Measurements from ENCODE around the gene GPI. TPM values are rescaled to one million over a fixed set of nuclear protein-coding genes. Genes with fewer than 3 reads are reported as not detected.

GPI gene
- total and polyA plus RNA-seq, 2 donors (not counting 1 experiment from before 2014, with no cell fraction given), result 112 to 173 TPM

GRCh38 chr19:34408411-34408810, 43.4 kb downstream of the GPI start:
- Histone ChIP-seq H3K36me3 (ENCODE audit: control insufficient read depth, insufficient read depth, low read length) (no peaks in the 10 kb centered on the region), H3K9ac (ENCODE audit: insufficient read depth, low read length) (no peak overlapping the region), H3K4me3 (replicated peaks in 1 of 4; ENCODE audit: control extremely low read depth in 1 of 4, insufficient read depth in 1 of 4, low read depth in 3 of 4, low read length in 4 of 4) (no peak overlapping the region), H3K79me2 (ENCODE audit: control insufficient read depth, insufficient read depth, low read length) (no peaks in the 10 kb centered on the region), H3K27me3 (ENCODE audit: control insufficient read depth, insufficient read depth, low read length) (no peaks in the 10 kb centered on the region), H3K9me3 (ENCODE audit: control insufficient read depth, insufficient read depth, low read depth, low read length) (no peaks in the 10 kb centered on the region), H2AFZ (ENCODE audit: low read length) (no peak overlapping the region), H3K4me1 (ENCODE audit: control insufficient read depth, extremely low read depth, insufficient read depth, low read length) (no peaks in the 10 kb centered on the region), H3K4me2 (ENCODE audit: extremely low read depth, insufficient read depth, low read length) (no peak overlapping the region), H3K27ac (ENCODE audit: insufficient read depth, low read length) (no peak overlapping the region), H4K20me1 (ENCODE audit: control insufficient read depth, extremely low read depth, insufficient read depth, low read length) (no peaks in the 10 kb centered on the region)
- DNase-seq (ENCODE audit: low read depth in 2 of 2), result no peak
- TF ChIP-seq, protein P1, sequence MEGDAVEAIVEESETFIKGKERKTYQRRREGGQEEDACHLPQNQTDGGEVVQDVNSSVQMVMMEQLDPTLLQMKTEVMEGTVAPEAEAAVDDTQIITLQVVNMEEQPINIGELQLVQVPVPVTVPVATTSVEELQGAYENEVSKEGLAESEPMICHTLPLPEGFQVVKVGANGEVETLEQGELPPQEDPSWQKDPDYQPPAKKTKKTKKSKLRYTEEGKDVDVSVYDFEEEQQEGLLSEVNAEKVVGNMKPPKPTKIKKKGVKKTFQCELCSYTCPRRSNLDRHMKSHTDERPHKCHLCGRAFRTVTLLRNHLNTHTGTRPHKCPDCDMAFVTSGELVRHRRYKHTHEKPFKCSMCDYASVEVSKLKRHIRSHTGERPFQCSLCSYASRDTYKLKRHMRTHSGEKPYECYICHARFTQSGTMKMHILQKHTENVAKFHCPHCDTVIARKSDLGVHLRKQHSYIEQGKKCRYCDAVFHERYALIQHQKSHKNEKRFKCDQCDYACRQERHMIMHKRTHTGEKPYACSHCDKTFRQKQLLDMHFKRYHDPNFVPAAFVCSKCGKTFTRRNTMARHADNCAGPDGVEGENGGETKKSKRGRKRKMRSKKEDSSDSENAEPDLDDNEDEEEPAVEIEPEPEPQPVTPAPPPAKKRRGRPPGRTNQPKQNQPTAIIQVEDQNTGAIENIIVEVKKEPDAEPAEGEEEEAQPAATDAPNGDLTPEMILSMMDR (conservative IDR thresholded peaks at IDR 0.05 in 1 of 2, IDR thresholded peaks at IDR 0.05 in 1 of 2; ENCODE audit: low read depth in 1 of 2, low read length in 2 of 2), result no peak
- TF ChIP-seq EZH2 (IDR thresholded peaks at IDR 0.05; ENCODE audit: low read length, missing control alignments), result no peak

DNA sequence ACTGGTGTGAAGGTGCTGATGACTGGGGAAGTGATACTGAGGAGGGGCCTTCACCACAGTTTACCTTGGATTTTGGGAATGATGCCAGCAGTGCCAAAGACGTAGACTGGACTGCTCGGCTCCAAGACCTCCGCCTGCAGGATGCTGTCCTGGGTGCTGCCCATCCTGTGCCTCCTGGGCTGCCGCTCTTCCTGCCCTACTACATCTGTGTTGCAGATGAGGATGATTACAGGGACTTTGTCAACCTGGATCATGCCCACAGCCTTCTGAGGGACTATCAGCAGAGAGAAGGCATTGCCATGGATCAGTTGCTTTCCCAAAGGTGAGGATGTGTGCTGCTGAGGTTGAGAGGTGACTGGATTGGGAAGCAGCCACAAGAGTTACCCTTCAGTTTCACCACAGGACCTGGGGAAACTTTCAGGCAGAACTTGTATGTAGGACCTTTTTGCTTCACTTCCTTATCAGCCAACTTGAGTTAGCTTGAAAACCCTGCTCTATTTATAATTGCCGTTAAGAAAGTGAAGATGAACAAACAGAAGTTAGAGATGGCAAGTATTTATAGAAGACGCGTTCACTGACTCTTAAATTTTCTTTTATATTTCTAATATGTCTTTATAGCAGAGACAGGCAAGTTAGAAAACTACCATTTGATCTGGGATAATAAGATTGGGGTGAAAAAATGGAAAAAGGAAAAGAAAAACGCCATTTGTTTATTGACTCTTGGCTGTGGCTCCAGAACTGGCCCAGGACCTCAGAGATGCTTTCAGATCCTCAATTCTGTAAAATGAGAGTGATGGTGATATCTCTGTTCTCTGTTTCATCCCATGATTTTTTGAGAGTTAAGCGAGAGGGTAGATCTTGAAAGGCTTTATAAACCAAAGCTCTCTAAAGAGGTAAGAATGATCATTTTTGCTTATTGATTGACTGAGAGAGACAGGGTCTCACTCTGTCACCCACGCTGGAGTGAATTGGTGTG, 44.5 kb downstream of the GPI start:
- Histone ChIP-seq H2AFZ (ENCODE audit: low read length) (no peak overlapping the region), H3K27me3 (ENCODE audit: control insufficient read depth, insufficient read depth, low read length) (no peaks in the 10 kb centered on the region), H4K20me1 (ENCODE audit: control insufficient read depth, extremely low read depth, insufficient read depth, low read length) (no peaks in the 10 kb centered on the region), H3K9ac (ENCODE audit: insufficient read depth, low read length) (no peak overlapping the region), H3K4me3 (replicated peaks in 1 of 4; ENCODE audit: control extremely low read depth in 1 of 4, insufficient read depth in 1 of 4, low read depth in 3 of 4, low read length in 4 of 4) (no peak overlapping the region), H3K4me2 (ENCODE audit: extremely low read depth, insufficient read depth, low read length) (no peak overlapping the region), H3K4me1 (ENCODE audit: control insufficient read depth, extremely low read depth, insufficient read depth, low read length) (no peaks in the 10 kb centered on the region), H3K79me2 (ENCODE audit: control insufficient read depth, insufficient read depth, low read length) (no peaks in the 10 kb centered on the region), H3K9me3 (ENCODE audit: control insufficient read depth, insufficient read depth, low read depth, low read length) (no peaks in the 10 kb centered on the region), H3K36me3 (ENCODE audit: control insufficient read depth, insufficient read depth, low read length) (peaks cover 1% of the 10 kb centered on the region), H3K27ac (ENCODE audit: insufficient read depth, low read length) (no peak overlapping the region)
- no peak for TF ChIP-seq EZH2 (IDR thresholded peaks at IDR 0.05; ENCODE audit: low read length, missing control alignments)
- TF ChIP-seq, protein P1 (conservative IDR thresholded peaks at IDR 0.05 in 1 of 2, IDR thresholded peaks at IDR 0.05 in 1 of 2; ENCODE audit: low read depth in 1 of 2, low read length in 2 of 2), result no peak
- DNase-seq (ENCODE audit: low read depth in 2 of 2), result no peak

DNA sequence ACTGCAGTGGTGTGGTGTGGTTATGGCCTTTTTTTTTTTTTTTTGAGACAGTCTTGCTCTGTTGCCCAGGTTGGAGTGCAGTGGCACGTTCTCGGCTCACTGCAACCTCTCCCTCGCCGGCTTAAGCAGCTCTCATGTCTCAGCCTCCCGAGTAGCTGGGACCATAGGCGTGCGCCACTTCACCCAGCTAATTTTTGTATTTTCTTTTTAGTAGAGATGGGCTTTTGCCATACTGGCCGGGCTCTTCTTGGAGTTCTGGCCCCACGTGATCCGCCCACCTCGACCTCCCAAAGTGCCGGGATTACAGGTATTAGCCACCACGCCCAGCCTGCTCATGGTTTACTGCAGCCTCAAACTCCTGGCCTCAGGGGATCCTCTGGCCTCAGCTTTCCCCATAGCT, 46.2 kb downstream of the GPI start:
- no peaks in the 10 kb centered on the region for H3K27me3 ChIP-seq (ENCODE audit: control insufficient read depth, insufficient read depth, low read length)
- no peak overlapping the region for H3K27ac ChIP-seq (ENCODE audit: insufficient read depth, low read length)
- no peak overlapping the region for H3K9ac ChIP-seq (ENCODE audit: insufficient read depth, low read length)
- no peaks in the 10 kb centered on the region for H4K20me1 ChIP-seq (ENCODE audit: control insufficient read depth, extremely low read depth, insufficient read depth, low read length)
- no peak overlapping the region for H3K4me3 ChIP-seq (replicated peaks in 1 of 4; ENCODE audit: control extremely low read depth in 1 of 4, insufficient read depth in 1 of 4, low read depth in 3 of 4, low read length in 4 of 4)
- H3K9me3 ChIP-seq (ENCODE audit: control insufficient read depth, insufficient read depth, low read depth, low read length), result no peaks in the 10 kb centered on the region
- no peak for TF ChIP-seq EZH2 (IDR thresholded peaks at IDR 0.05; ENCODE audit: low read length, missing control alignments)
- TF ChIP-seq, protein P1 (conservative IDR thresholded peaks at IDR 0.05 in 1 of 2, IDR thresholded peaks at IDR 0.05 in 1 of 2; ENCODE audit: low read depth in 1 of 2, low read length in 2 of 2), result no peak
- no peaks in the 10 kb centered on the region for H3K79me2 ChIP-seq (ENCODE audit: control insufficient read depth, insufficient read depth, low read length)
- H3K4me1 ChIP-seq (ENCODE audit: control insufficient read depth, extremely low read depth, insufficient read depth, low read length), result no peaks in the 10 kb centered on the region
- no peak overlapping the region for H2AFZ ChIP-seq (ENCODE audit: low read length)
- DNase-seq (ENCODE audit: low read depth in 2 of 2), result no peak
- no peak overlapping the region for H3K4me2 ChIP-seq (ENCODE audit: extremely low read depth, insufficient read depth, low read length)
- peaks cover 1% of the 10 kb centered on the region for H3K36me3 ChIP-seq (ENCODE audit: control insufficient read depth, insufficient read depth, low read length)

Measured in fibroblast of lung (primary cell).